Keratinocyte (primary cell): ENCODE measurements around the gene FOXQ1.

Experiments
- EZH2 ChIP-seq: IDR thresholded peaks from one replicate; pipeline ENCODE4 v1.6.1; 2012; ENCODE audit warnings: inconsistent platforms, mild to moderate bottlenecking, low read length, moderate library complexity
- TF ChIP-seq, protein P1 (sequence below), 3 experiments: IDR thresholded peaks in 1 of 3; conservative IDR thresholded peaks in 1 of 3; optimal IDR thresholded peaks in 1 of 3; 2 replicates in 2 of 3; 3 replicates in 1 of 3; pipeline versions ENCODE3 to v1.5.1; 2011; ENCODE audit warnings: low read length in 3 of 3, mild to moderate bottlenecking in 3 of 3, moderate library complexity in 2 of 3, control low read depth in 1 of 3, inconsistent platforms in 1 of 3; ENCODE audit not compliant: insufficient read depth in 2 of 3; ENCODE audit errors: extremely low read depth in 1 of 3

- TF ChIP-seq, protein P1, sequence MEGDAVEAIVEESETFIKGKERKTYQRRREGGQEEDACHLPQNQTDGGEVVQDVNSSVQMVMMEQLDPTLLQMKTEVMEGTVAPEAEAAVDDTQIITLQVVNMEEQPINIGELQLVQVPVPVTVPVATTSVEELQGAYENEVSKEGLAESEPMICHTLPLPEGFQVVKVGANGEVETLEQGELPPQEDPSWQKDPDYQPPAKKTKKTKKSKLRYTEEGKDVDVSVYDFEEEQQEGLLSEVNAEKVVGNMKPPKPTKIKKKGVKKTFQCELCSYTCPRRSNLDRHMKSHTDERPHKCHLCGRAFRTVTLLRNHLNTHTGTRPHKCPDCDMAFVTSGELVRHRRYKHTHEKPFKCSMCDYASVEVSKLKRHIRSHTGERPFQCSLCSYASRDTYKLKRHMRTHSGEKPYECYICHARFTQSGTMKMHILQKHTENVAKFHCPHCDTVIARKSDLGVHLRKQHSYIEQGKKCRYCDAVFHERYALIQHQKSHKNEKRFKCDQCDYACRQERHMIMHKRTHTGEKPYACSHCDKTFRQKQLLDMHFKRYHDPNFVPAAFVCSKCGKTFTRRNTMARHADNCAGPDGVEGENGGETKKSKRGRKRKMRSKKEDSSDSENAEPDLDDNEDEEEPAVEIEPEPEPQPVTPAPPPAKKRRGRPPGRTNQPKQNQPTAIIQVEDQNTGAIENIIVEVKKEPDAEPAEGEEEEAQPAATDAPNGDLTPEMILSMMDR (optimal IDR thresholded peaks at IDR 0.05 in 1 of 3, IDR thresholded peaks at IDR 0.05 in 1 of 3, conservative IDR thresholded peaks at IDR 0.05 in 1 of 3; ENCODE audit: extremely low read depth in 1 of 3, insufficient read depth in 2 of 3, low read length in 3 of 3): no peak
- no peak for TF ChIP-seq EZH2
Observed at GRCh38 chr6:1281746-1282145, 30.2 kb upstream of the FOXQ1 start.
